Ishikawa (cell line): Measurements from ENCODE around the gene GPC6.

Experiments
- CEBPB ChIP-seq: IDR thresholded peaks from 2 replicates; pipeline ENCODE4 v1.6.1; 2012
- CREB1 ChIP-seq: IDR thresholded peaks from 2 replicates; pipeline ENCODE4 v1.6.1; 2012; ENCODE audit warnings: low read depth
- EGR1 ChIP-seq: IDR thresholded peaks from 2 replicates; pipeline ENCODE4 v1.6.1; 2012
- EP300 ChIP-seq: IDR thresholded peaks from 2 replicates; pipeline ENCODE4 v1.6.1; 2012; ENCODE audit warnings: borderline replicate concordance
- FOXM1 ChIP-seq: IDR thresholded peaks from 2 replicates; pipeline ENCODE4 v1.6.1; 2012; ENCODE audit warnings: low read depth, borderline replicate concordance
- NFIC ChIP-seq: IDR thresholded peaks from 2 replicates; pipeline ENCODE4 v1.6.1; 2012
- RAD21 ChIP-seq: IDR thresholded peaks from 2 replicates; pipeline ENCODE4 v1.6.1; 2012; ENCODE audit warnings: low read depth
- REST ChIP-seq: IDR thresholded peaks from 2 replicates; pipeline ENCODE4 v1.6.1; 2012; ENCODE audit warnings: low read depth, mild to moderate bottlenecking
- TAF1 ChIP-seq: IDR thresholded peaks from 2 replicates; pipeline ENCODE4 v1.6.1; 2012; ENCODE audit warnings: low read depth, mild to moderate bottlenecking
- TCF12 ChIP-seq: IDR thresholded peaks from 2 replicates; pipeline ENCODE4 v1.6.1; 2012; ENCODE audit warnings: low read depth
- TEAD4 ChIP-seq: IDR thresholded peaks from 2 replicates; pipeline ENCODE4 v1.6.1; 2012
- USF1 ChIP-seq: IDR thresholded peaks from 2 replicates; pipeline ENCODE4 v1.6.1; 2012
- YY1 ChIP-seq: IDR thresholded peaks from 2 replicates; pipeline ENCODE4 v1.6.1; 2012; ENCODE audit warnings: low read depth
- ZBTB7A ChIP-seq: IDR thresholded peaks from 2 replicates; pipeline ENCODE4 v1.6.1; 2012; ENCODE audit warnings: low read depth

Gene GPC6

GRCh38 chr13:93375491-93375890, 148.9 kb downstream of the GPC6 start:
- TF ChIP-seq CREB1 = no peak
- no peak for TF ChIP-seq FOXM1
- no peak for TF ChIP-seq ZBTB7A
- TF ChIP-seq CEBPB = no peak
- TF ChIP-seq REST = no peak
- no peak for TF ChIP-seq RAD21
- TF ChIP-seq EGR1 = no peak
- TF ChIP-seq TCF12 = no peak

GRCh38 chr13:93377196-93377595, 150.6 kb downstream of the GPC6 start:
- TF ChIP-seq NFIC (no peak), TEAD4 (no peak), EGR1 (no peak), EP300 (no peak), USF1 (no peak), REST (no peak), RAD21 (no peak), YY1 (no peak), FOXM1 (no peak), ZBTB7A (no peak), CEBPB (no peak), CREB1 (no peak), TAF1 (no peak)

- TF ChIP-seq REST (no peak), TEAD4 (no peak), FOXM1 (no peak), TAF1 (no peak), CEBPB (no peak), EGR1 (no peak), USF1 (no peak), CREB1 (no peak), RAD21 (no peak)
These were observed 151.6 kb downstream of the GPC6 start for GRCh38 chr13:93378184-93378583.

- TF ChIP-seq USF1 = no peak
- TF ChIP-seq TAF1 = no peak
- TF ChIP-seq CREB1 = no peak
- no peak for TF ChIP-seq REST
- no peak for TF ChIP-seq ZBTB7A
These were observed 159.5 kb downstream of the GPC6 start for GRCh38 chr13:93386116-93386515.
